HUES6 (cell line): ENCODE results near the gene SLC22A14.

ENCODE experiments used
- H3K27ac ChIP-seq: 2 replicates; pipeline ENCODE4 v1.7.0; 2013; ENCODE audit warnings: low read depth, mild to moderate bottlenecking, low read length, inconsistent platforms
- H3K27me3 ChIP-seq: 2 replicates; pipeline ENCODE4 v1.6.1; 2013; ENCODE audit warnings: low read length; ENCODE audit not compliant: control insufficient read depth, insufficient read depth
- H3K36me3 ChIP-seq: 2 replicates; pipeline ENCODE4 v1.6.1; 2013; ENCODE audit warnings: low read length; ENCODE audit not compliant: control insufficient read depth, insufficient read depth
- H3K4me1 ChIP-seq: 2 replicates; pipeline ENCODE4 v1.6.1; 2013; ENCODE audit warnings: low read length; ENCODE audit not compliant: control insufficient read depth, insufficient read depth
- H3K4me3 ChIP-seq: 2 replicates; pipeline ENCODE4 v1.5.1; 2013; ENCODE audit warnings: low read depth, low read length
- H3K9ac ChIP-seq: one replicate; pipeline ENCODE4 v1.6.1; 2013; ENCODE audit warnings: mild to moderate bottlenecking, low read length
- H3K9me3 ChIP-seq: 2 replicates; pipeline ENCODE4 v1.6.1; 2013; ENCODE audit warnings: low read depth, low read length; ENCODE audit not compliant: control insufficient read depth, insufficient read depth

SLC22A14 gene

GRCh38 chr3:38254872-38255271, 27.2 kb upstream of the SLC22A14 start:
- H3K27me3 ChIP-seq = no peaks in the 10 kb centered on the region
- no peak overlapping the region for H3K27ac ChIP-seq
- H3K9me3 ChIP-seq = no peaks in the 10 kb centered on the region
- H3K9ac ChIP-seq = no peak overlapping the region
- H3K4me1 ChIP-seq = no peaks in the 10 kb centered on the region
- no peak overlapping the region for H3K4me3 ChIP-seq
- H3K36me3 ChIP-seq = peaks cover 57% of the 10 kb centered on the region

GRCh38 chr3:38255627-38256026, 26.5 kb upstream of the SLC22A14 start:
- Histone ChIP-seq H3K27me3 (no peaks in the 10 kb centered on the region), H3K4me3 (no peak overlapping the region), H3K36me3 (peaks cover 50% of the 10 kb centered on the region), H3K9me3 (no peaks in the 10 kb centered on the region), H3K9ac (no peak overlapping the region), H3K27ac (no peak overlapping the region), H3K4me1 (no peaks in the 10 kb centered on the region)

DNA sequence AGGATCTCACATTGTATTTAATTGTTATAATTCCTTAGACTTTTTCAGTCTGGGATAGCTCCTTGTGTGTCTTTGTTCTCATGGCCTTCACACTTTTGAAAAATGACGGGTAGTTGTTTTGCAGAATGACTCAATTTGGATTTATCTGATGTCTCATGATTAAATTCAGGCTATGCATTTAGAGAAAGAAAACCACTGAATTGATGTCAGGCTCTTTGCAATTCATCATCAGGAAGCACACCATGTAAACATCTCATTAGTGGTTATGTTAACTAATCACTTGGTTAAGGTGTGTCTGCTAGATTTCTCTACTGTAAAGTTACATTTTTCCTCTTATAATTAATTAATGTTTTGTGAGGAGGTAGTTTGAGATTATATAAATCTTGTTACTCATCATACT, 24.5 kb upstream of the SLC22A14 start:
- Histone ChIP-seq H3K27ac (no peak overlapping the region), H3K36me3 (peaks cover 31% of the 10 kb centered on the region), H3K9me3 (no peaks in the 10 kb centered on the region), H3K4me1 (no peaks in the 10 kb centered on the region), H3K4me3 (no peak overlapping the region), H3K9ac (no peak overlapping the region), H3K27me3 (no peaks in the 10 kb centered on the region)

DNA sequence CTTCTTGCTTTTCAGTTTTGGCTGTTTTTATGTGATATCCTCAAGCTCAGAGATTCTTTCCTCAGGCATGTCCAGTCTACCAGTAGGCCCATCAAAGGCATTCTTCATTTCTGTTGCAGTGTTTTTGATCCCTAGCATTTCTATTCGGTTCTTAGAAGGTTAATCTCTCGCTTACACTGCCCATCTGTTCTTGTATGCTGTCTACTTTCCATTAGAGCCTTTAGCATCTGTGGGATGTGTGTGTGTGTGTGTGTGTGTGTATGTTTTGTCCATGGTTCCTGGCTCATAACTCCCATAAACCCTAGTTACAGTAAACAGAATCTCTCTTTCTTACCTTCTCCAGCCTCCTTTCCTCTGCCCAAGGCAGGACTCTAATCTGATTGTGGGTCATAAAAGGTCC, 21.6 kb upstream of the SLC22A14 start:
- Histone ChIP-seq H3K4me3 (no peak overlapping the region), H3K9ac (no peak overlapping the region), H3K27me3 (no peaks in the 10 kb centered on the region), H3K27ac (no peak overlapping the region), H3K36me3 (peaks cover 4% of the 10 kb centered on the region; the same call in 1 of the 2 replicates), H3K9me3 (no peaks in the 10 kb centered on the region), H3K4me1 (peaks cover 3% of the 10 kb centered on the region; the same call in 1 of the 2 replicates)

DNA sequence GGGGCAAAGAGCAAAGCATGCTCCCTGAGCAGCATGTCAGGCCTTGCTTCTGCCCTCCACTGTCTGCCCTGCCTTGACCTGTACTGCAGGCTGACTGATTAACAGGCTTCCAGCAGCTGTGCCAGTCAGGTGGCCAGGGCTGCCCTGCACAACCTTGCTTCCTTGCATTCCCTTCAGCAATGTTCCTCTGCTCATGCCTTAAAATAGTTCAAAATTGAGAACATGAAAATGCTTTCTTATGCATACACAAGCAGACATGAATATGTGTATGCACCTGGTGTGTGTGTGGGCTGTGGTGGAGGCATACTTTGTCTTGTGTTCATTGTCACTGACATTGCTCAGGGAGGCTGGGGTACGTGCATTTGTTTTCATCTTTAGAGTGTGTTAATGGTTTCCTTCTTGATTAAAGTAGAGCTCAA, 17.7 kb upstream of the SLC22A14 start:
- peaks cover 13% of the 10 kb centered on the region for H3K4me1 ChIP-seq
- no peaks in the 10 kb centered on the region for H3K9me3 ChIP-seq
- H3K4me3 ChIP-seq = no peak overlapping the region
- H3K27me3 ChIP-seq = no peaks in the 10 kb centered on the region
- no peak overlapping the region for H3K27ac ChIP-seq
- H3K9ac ChIP-seq = no peak overlapping the region
- H3K36me3 ChIP-seq = no peaks in the 10 kb centered on the region; the same call in 1 of the 2 replicates

DNA sequence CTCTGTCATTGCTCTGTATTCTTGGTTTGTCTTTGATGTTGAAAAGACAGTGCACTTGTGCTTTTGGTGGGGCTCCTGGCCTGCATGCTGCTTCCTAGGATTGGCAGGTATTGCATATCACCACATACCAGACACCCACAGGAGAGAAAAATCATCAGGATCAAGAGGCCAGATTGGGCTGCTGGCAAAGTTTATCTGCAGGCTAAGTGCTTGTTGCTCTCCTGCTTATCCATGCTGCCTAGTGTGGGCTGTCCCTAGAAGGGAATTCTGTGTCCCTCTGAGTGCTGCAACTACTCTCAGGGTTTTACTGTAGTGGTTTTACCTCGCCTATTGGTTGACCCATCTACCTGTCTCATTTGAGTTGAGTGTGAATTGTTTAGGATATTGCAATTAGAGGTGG, 17.3 kb upstream of the SLC22A14 start:
- Histone ChIP-seq H3K4me3 (no peak overlapping the region), H3K4me1 (peaks cover 13% of the 10 kb centered on the region), H3K36me3 (no peaks in the 10 kb centered on the region; the same call in 1 of the 2 replicates), H3K27me3 (no peaks in the 10 kb centered on the region), H3K9ac (no peak overlapping the region), H3K9me3 (no peaks in the 10 kb centered on the region), H3K27ac (no peak overlapping the region)

DNA sequence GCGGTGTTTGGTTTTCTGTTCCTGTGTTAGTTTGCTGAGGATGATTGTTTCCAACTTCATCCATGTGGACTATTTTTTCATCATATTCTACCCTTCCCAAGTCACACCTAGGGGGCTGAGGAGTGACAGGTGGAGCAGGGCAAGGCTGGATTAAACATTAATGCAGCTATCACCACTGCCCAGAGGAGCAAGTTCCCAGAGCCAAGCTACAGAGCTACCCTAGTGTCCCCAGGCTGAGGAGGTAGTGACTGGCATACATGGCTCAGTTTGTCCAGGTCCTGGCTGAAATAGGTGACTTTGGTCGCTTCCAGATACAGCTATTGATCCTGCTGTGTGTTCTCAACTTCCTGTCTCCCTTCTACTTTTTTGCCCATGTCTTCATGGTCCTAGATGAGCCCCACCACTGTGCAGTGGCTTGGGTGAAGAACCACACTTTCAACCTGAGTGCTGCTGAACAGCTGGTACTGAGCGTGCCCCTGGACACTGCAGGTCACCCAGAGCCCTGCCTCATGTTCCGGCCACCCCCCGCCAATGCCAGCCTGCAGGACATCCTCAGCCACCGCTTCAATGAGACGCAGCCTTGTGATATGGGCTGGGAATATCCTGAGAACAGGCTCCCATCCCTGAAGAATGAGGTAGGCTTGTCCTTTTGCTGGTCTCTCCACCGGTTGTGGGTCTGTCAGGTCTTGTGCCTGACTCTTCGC, 16.3 kb upstream of the SLC22A14 start, which contains the start of gene SLC22A13:
Gene SLC22A13 (plus strand): TSS at position 209 of the 704 bp plus-strand sequence. CDS start 49 bp downstream, at position 258.
- Histone ChIP-seq H3K9ac (no peak within 1 kb of the TSS), H3K9me3 (no peaks in the 10 kb centered on the region), H3K4me3 (no peak within 1 kb of the TSS), H3K4me1 (peaks cover 13% of the 10 kb centered on the region), H3K27ac (no peak within 1 kb of the TSS), H3K27me3 (no peaks in the 10 kb centered on the region), H3K36me3 (no peaks in the 10 kb centered on the region)

GRCh38 chr3:38266810-38267209, 15.3 kb upstream of the SLC22A14 start:
- no peaks in the 10 kb centered on the region for H3K36me3 ChIP-seq
- no peak overlapping the region for H3K4me3 ChIP-seq
- no peak overlapping the region for H3K27ac ChIP-seq
- H3K27me3 ChIP-seq = no peaks in the 10 kb centered on the region
- H3K9ac ChIP-seq = no peak overlapping the region
- no peaks in the 10 kb centered on the region for H3K9me3 ChIP-seq
- H3K4me1 ChIP-seq = peaks cover 13% of the 10 kb centered on the region

GRCh38 chr3:38267662-38268061, 14.4 kb upstream of the SLC22A14 start:
- peaks cover 13% of the 10 kb centered on the region for H3K4me1 ChIP-seq
- H3K4me3 ChIP-seq = no peak overlapping the region
- H3K27me3 ChIP-seq = no peaks in the 10 kb centered on the region
- H3K9ac ChIP-seq = no peak overlapping the region
- no peak overlapping the region for H3K27ac ChIP-seq
- H3K36me3 ChIP-seq = no peaks in the 10 kb centered on the region
- no peaks in the 10 kb centered on the region for H3K9me3 ChIP-seq

DNA sequence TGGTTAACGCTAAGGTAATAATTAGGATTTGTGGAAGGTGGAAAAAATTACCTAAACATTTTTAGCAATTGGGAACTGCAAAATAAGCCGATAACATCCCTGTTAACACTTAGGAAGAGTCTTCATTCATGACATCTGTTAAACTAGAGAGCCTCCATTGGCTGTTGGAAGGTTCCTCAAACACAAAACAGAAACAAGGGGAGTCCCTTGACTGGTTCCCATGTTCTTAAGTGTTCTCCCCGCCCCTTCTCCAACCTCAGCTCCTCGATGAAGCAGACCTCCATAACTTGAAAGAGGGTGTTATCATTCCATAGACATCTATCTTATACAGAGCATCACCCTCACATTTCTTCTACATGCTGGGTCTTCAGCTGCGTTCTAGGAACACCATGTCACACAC, 14.0 kb upstream of the SLC22A14 start:
- peaks cover 13% of the 10 kb centered on the region for H3K4me1 ChIP-seq
- H3K9ac ChIP-seq = no peak overlapping the region
- no peak overlapping the region for H3K4me3 ChIP-seq
- H3K27me3 ChIP-seq = no peaks in the 10 kb centered on the region
- H3K9me3 ChIP-seq = no peaks in the 10 kb centered on the region
- H3K36me3 ChIP-seq = no peaks in the 10 kb centered on the region
- H3K27ac ChIP-seq = no peak overlapping the region

- H3K9ac ChIP-seq = no peak overlapping the region
- H3K4me1 ChIP-seq = peaks cover 13% of the 10 kb centered on the region
- no peaks in the 10 kb centered on the region for H3K36me3 ChIP-seq
- no peaks in the 10 kb centered on the region for H3K27me3 ChIP-seq
- no peak overlapping the region for H3K27ac ChIP-seq
- H3K9me3 ChIP-seq = no peaks in the 10 kb centered on the region
- H3K4me3 ChIP-seq = no peak overlapping the region
Observed at GRCh38 chr3:38268522-38268921, 13.6 kb upstream of the SLC22A14 start.
